Stimulated activated CD8-positive, alpha-beta memory T cell treated with anti-CD3 and anti-CD28 coated beads, Interleukin-15, amount 100 ng/mL, for 4 hours (primary cell): ENCODE data around the gene IL11.
"Not testable (repeated sequence)": the region's sequence is repeated elsewhere in the genome, so short reads cannot be mapped to it uniquely, and the experiment has no call there.

Source experiments
- DNase-seq, 2 donors: peaks; one replicate each; pipeline ENCODE4 v3.0.0-alpha.2; 2020; ENCODE audit warnings: low read depth in 2 of 2

The IL11 gene

GRCh38 chr19:55370305-55370988 is at the start of gene IL11:
Gene IL11, minus strand, starts transcription at chr19:55370463. Its CDS starts 153 bp downstream, at chr19:55370310.
- DNase-seq = no peak

GRCh38 chr19:55419624-55420236 is 49.5 kb upstream of the IL11 start:
- DNase-seq = no peak

- DNase-seq = no peak
Measured at GRCh38 chr19:55419103-55419502, 48.8 kb upstream of the IL11 start.

- DNase-seq = peak in 1 of 2 donors; percentile 12
Measured at GRCh38 chr19:55418185-55418584, 47.9 kb upstream of the IL11 start.

- DNase-seq = no peak
Measured at GRCh38 chr19:55410168-55410567, 39.9 kb upstream of the IL11 start.

DNA sequence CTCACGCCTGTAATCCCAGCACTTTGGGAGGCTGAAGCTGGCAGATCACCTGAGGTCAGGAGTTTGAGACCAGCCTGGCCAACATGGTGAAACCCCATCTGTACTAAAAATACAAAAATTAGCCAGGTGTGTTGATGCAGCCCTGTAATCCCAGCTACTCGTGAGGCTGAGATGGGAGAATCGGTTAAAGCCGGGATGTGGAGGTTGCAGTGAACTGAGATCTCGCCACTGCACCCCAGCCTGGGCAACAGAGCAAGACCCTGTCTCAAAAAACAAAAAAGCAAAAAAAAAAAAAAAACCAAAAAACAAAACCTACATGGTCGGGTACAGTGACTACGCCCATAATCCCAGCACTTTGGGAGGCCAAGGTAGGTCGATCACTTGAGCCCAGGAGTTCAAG is 38.9 kb upstream of the IL11 start:
- DNase-seq = not testable (repeated sequence)

GRCh38 chr19:55408533-55408872 is 38.2 kb upstream of the IL11 start:
- DNase-seq = no peak

- peak; percentile 94 for DNase-seq
Measured at GRCh38 chr19:55407800-55408532, 37.7 kb upstream of the IL11 start.

GRCh38 chr19:55407550-55407799 is 37.2 kb upstream of the IL11 start, which contains the start of gene UBE2S:
Gene UBE2S, minus strand, starts transcription at chr19:55407788. Its CDS starts 199 bp downstream, at chr19:55407589.
- not testable (repeated sequence) for DNase-seq

DNA sequence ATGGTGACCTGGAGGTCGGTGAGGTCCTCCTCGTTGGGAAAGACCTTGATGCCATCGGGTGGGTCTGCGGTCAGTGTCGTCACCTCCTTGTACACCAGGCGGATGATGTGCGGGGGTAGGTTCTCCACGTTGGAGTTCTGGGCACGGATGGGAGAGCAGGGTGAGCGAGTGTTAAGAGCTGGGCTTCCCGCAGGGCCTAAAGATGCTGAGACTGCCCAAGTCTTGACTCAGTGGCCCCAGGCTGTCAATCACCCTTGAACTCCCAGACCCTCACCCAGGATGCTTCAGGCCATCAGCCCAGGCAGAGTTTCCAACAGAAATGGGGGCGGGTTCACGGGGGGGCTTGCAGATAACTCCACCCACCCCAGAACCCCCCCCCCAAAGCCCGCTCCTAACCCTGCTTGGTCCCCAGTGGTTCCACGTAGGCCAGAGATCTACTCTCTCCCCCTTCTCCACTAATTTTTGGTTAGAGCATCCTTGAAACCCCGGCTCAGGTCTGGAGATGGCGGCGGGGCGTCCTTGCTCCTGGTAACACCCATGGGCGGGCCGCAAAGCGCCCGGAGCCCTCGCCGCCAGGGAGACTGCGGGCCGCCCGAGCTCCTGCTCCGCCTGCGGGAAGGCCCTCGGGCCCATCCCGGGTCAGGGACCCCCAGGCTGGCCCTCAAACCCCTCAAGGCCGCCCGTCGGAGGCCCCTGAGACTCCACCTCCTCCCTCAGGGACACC is 36.7 kb upstream of the IL11 start:
- DNase-seq = no peak

DNA sequence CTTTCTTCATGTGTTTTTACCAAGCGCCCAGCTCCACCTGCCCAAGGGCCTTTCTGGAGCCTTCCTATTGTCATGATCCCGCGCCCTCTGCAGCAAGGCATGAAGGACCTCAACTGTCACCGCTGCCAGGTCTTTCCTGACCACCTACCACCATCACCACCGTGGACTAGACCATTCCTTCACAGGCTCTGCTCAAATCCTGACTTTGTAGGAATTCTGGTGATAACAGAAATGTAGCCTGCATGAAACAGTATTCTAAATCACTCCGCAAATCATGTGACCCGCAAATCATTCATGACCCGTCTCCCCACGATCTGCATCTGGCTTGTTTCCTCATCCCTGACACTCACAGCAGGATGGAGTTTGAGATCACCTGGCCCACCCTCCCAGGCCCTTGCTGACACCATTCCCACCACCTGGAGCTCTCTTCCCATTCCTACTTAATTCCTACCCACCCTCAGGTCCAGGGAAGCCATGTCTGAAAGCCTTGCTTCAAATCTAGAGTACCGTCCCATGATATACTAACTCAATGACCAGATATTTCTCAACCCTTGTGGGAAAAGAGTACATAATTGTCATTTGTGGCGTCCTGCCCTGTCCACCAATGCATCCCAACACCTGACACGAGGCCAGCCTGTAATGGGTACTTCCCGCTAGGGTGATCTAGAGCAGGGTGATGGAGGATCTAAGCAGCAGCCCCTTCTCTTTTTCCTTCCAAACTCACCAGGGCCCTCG is 36.0 kb upstream of the IL11 start:
- no peak for DNase-seq

DNA sequence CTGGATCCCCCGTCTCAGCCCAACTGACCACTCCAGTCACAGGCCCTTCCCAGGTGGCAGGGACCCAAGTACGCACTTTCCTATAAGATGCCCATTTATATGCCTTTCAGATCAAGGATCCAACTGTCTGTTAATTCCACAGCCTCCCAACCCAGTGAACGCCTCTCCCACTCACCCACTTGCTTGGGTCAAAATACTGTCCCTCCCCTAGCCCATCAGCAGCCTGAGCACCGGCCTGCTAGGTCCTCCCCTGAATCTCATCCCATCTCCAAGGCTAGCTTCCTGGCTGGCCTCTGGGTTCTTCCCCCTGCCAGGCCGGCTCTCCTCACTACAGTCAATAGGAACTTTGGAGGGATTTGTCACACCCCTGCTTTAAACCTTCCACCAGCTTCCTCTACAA is 35.4 kb upstream of the IL11 start:
- no peak for DNase-seq

- DNase-seq = no peak
Measured at GRCh38 chr19:55402509-55402908, 32.2 kb upstream of the IL11 start.

GRCh38 chr19:55401390-55401789 is 31.1 kb upstream of the IL11 start:
- DNase-seq = not testable (repeated sequence)

GRCh38 chr19:55400281-55401087 is 30.2 kb upstream of the IL11 start:
- DNase-seq = no peak

DNA sequence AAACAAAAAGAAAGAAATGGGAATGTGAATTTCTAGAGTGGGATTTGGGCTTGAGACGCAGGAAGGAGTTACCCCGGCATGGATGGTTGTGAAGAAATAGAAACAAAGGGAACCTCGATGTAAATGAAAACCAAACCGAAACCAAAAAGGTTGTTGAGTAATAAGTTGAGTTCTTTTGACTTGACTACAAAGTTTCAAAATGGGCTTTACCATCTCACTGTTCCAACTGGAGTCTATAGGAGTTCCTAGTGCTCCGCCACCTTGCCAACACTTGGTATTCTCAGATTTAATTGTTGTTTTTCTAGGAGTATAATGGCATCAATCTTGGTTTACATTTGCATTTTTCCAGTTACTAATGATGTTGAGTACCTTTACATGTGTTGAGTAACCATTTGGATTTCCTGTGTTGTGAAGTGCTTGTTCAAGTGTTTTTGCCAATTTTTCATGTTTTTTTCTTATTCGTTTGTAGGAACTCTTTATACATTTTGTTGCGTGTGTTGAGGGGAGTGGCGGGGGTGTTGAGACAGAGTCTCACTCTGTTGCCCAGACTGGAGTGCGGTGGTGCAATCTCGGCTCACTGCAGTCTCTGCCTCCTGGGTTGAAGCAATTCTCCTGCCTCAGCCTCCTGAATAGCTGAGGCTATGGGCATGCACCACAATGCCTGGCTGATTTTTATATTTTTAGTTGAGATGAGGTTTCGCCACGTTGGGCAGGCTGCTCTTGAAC is 28.1 kb upstream of the IL11 start:
- no peak for DNase-seq

GRCh38 chr19:55392820-55393761 is 22.8 kb upstream of the IL11 start:
- DNase-seq = no peak

DNA sequence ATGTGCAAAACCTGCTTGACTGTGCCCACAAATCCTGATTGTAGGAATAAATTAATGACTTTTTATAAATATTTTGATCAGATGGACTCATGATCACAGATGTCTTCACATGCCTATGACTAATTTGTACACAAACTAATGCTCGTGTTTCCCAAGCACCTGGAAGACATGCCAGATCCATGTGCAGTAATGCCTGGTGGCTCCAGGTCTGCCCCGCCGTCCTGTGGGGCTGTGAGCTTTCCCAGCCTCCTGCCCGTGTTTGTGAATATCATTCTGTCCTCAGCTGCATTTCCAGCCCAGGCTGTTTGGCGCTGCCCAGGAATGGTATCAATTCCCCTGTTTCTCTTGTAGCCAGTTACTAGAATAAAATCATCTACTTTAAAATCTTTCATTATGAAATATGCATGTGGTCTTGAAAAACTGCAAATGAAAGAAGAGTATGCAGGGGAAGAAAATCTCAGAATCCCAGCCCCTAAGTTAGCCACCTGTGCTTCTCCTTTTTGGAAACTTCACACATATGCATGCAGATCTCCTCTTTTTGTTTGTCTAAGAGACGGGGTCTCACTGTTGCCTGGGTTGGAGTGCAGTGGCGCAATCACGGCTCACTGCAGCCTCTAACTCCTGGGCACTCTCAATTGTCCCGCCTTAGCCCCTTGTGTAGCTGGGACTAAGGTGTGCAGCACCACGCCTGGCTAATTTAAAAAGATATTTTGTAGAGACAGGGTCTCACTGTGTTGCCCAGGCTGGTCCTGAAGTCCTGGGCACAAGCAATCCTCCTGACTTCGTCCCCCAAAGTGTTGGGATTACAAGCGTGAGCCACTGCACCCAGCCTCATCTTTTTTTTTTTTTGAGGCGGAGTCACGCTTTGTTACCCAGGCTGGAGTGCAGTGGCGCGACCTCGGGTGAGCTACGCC is 21.7 kb upstream of the IL11 start:
- DNase-seq = no peak
